ENCODE data around the gene ZNF292. TPM values are rescaled to one million over a fixed set of nuclear protein-coding genes. Genes with fewer than 3 reads are reported as not detected.

Gene ZNF292
- total RNA-seq, 1 donor from 2014 or later: 34.6 TPM

GRCh38 chr6:87161299-87161698, 5.9 kb downstream of the ZNF292 start:
- H3K4me3 Mint-ChIP-seq (ENCODE audit: unreplicated experiment): no peak overlapping the region
- peaks cover 64% of the 10 kb centered on the region for H3K4me1 Mint-ChIP-seq (ENCODE audit: low read depth)
- DNase-seq (ENCODE audit: low spot score): no peak
- H3K9me3 Mint-ChIP-seq (ENCODE audit: low read depth): no peaks in the 10 kb centered on the region
- H3K27me3 Mint-ChIP-seq (ENCODE audit: low read depth): no peaks in the 10 kb centered on the region
- no peak overlapping the region for H3K27ac Mint-ChIP-seq (ENCODE audit: unreplicated experiment)
- H3K36me3 Mint-ChIP-seq (ENCODE audit: low read depth): peaks cover 1% of the 10 kb centered on the region
- TF ChIP-seq, protein P1, sequence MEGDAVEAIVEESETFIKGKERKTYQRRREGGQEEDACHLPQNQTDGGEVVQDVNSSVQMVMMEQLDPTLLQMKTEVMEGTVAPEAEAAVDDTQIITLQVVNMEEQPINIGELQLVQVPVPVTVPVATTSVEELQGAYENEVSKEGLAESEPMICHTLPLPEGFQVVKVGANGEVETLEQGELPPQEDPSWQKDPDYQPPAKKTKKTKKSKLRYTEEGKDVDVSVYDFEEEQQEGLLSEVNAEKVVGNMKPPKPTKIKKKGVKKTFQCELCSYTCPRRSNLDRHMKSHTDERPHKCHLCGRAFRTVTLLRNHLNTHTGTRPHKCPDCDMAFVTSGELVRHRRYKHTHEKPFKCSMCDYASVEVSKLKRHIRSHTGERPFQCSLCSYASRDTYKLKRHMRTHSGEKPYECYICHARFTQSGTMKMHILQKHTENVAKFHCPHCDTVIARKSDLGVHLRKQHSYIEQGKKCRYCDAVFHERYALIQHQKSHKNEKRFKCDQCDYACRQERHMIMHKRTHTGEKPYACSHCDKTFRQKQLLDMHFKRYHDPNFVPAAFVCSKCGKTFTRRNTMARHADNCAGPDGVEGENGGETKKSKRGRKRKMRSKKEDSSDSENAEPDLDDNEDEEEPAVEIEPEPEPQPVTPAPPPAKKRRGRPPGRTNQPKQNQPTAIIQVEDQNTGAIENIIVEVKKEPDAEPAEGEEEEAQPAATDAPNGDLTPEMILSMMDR (IDR thresholded peaks at IDR 0.05): no peak

DNA sequence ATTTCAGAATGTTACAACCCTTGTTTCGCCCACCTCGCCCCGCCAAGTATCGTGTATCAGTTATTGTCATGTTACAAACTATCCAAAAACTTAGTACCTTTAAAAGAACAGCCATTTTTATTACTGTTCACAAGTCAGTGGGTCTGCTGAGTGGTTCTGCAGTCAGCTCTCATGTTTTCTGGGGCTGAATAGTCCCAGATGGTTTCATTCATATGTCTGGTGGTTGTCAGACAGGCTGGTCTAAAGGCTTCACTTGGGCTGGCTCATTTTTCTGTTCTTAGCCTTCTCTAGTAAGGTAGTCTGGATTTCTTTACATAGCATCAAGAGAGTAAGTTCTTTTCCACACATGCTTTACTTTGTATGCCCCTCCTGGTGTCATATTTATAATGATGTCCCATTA, 8.6 kb downstream of the ZNF292 start:
- TF ChIP-seq, protein P1 (IDR thresholded peaks at IDR 0.05): no peak
- DNase-seq (ENCODE audit: low spot score): no peak
- Mint-ChIP-seq H3K9me3 (ENCODE audit: low read depth) (no peaks in the 10 kb centered on the region), H3K4me3 (ENCODE audit: unreplicated experiment) (no peak overlapping the region), H3K27ac (ENCODE audit: unreplicated experiment) (no peak overlapping the region), H3K4me1 (ENCODE audit: low read depth) (peaks cover 54% of the 10 kb centered on the region), H3K27me3 (ENCODE audit: low read depth) (no peaks in the 10 kb centered on the region), H3K36me3 (ENCODE audit: low read depth) (no peaks in the 10 kb centered on the region)

GRCh38 chr6:87164506-87164905, 9.1 kb downstream of the ZNF292 start:
- Mint-ChIP-seq H3K4me3 (ENCODE audit: unreplicated experiment) (no peak overlapping the region), H3K9me3 (ENCODE audit: low read depth) (no peaks in the 10 kb centered on the region), H3K27me3 (ENCODE audit: low read depth) (no peaks in the 10 kb centered on the region), H3K27ac (ENCODE audit: unreplicated experiment) (peak overlapping the region; percentile 36), H3K4me1 (ENCODE audit: low read depth) (peaks cover 54% of the 10 kb centered on the region), H3K36me3 (ENCODE audit: low read depth) (no peaks in the 10 kb centered on the region)
- TF ChIP-seq, protein P1 (IDR thresholded peaks at IDR 0.05): no peak
- DNase-seq (ENCODE audit: low spot score): no peak

- H3K36me3 Mint-ChIP-seq (ENCODE audit: low read depth): no peaks in the 10 kb centered on the region
- no peaks in the 10 kb centered on the region for H3K27me3 Mint-ChIP-seq (ENCODE audit: low read depth)
- no peak overlapping the region for H3K4me3 Mint-ChIP-seq (ENCODE audit: unreplicated experiment)
- TF ChIP-seq, protein P1 (IDR thresholded peaks at IDR 0.05): no peak
- H3K9me3 Mint-ChIP-seq (ENCODE audit: low read depth): no peaks in the 10 kb centered on the region
- peaks cover 50% of the 10 kb centered on the region for H3K4me1 Mint-ChIP-seq (ENCODE audit: low read depth)
- H3K27ac Mint-ChIP-seq (ENCODE audit: unreplicated experiment): no peak overlapping the region
- DNase-seq (ENCODE audit: low spot score): no peak
These were observed 9.8 kb downstream of the ZNF292 start for GRCh38 chr6:87165185-87165584.

DNA sequence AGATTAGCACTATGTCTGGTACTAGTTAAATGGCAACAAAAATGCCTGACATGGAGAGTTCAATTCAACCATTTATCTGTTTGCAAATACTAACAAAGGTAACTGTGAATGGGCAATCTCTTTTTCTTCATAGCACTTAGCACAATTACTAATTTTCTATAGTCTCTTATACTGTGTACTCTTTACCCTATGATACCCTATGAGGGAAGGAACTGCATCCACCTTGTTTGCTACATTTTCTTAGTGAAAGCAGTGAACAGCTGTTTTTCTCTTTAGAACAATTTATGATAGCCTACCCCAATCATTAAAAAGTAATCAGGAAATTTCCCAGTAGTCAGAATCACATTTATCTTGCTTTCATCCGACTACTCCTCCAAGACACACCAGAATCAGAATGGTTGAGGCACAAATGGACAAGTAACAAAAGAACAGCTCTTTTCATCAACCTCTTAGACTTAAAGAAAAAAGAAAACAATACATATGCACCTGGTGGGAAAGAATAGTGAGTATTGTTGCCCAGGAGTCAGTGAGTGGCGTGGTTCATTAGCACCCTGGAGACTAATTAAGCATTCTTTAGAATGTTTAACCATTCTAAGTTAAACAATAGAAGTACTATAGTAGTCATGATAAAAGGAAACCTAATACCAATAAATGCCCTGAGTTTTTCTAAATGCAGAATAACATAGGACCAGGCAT, 16.7 kb downstream of the ZNF292 start:
- H3K4me1 Mint-ChIP-seq (ENCODE audit: low read depth): peaks cover 31% of the 10 kb centered on the region
- TF ChIP-seq, protein P1 (IDR thresholded peaks at IDR 0.05): no peak
- DNase-seq (ENCODE audit: low spot score): no peak
- H3K36me3 Mint-ChIP-seq (ENCODE audit: low read depth): peaks cover 5% of the 10 kb centered on the region
- H3K27me3 Mint-ChIP-seq (ENCODE audit: low read depth): no peaks in the 10 kb centered on the region
- peak overlapping the region; percentile 8 for H3K27ac Mint-ChIP-seq (ENCODE audit: unreplicated experiment)
- no peak overlapping the region for H3K4me3 Mint-ChIP-seq (ENCODE audit: unreplicated experiment)
- H3K9me3 Mint-ChIP-seq (ENCODE audit: low read depth): no peaks in the 10 kb centered on the region

Data from chondrocyte (in vitro differentiated cells).